ENCODE results near the gene LY6G5B. TPM values are rescaled to one million over a fixed set of nuclear protein-coding genes. Genes with fewer than 3 reads are reported as not detected.

LY6G5B gene
- total RNA-seq, 4 donors from 2014 or later = 7.2 to 25.6 (median 19.7) TPM

DNA sequence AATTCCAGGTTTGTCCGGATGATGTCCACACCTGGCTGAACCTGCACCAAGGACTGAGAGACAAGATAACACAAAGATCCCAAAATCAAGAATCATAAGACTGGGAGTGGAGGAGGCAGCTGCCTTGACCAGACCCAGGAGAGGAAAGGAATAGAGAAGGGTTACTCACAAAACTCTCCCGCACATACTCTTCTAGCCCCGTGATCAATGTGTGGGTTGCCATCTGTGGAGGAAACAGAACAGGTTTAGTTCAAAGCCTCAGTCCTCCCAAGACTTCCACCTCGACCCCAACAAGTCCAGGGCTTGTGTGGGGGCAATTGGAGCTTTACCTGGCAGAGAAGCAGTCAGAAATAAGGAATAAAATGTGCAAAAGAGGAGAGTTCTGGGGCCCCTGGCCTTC is 28.4 kb upstream of the LY6G5B start:
- no peaks in the 10 kb centered on the region for H3K9me3 ChIP-seq

GRCh38 chr6:31642798-31643570 is 26.8 kb upstream of the LY6G5B start:
- H3K4me3 ChIP-seq = no peak overlapping the region
- TF ChIP-seq POLR2A (IDR thresholded peaks at IDR 0.05) = no peak
- TF ChIP-seq, protein P1, sequence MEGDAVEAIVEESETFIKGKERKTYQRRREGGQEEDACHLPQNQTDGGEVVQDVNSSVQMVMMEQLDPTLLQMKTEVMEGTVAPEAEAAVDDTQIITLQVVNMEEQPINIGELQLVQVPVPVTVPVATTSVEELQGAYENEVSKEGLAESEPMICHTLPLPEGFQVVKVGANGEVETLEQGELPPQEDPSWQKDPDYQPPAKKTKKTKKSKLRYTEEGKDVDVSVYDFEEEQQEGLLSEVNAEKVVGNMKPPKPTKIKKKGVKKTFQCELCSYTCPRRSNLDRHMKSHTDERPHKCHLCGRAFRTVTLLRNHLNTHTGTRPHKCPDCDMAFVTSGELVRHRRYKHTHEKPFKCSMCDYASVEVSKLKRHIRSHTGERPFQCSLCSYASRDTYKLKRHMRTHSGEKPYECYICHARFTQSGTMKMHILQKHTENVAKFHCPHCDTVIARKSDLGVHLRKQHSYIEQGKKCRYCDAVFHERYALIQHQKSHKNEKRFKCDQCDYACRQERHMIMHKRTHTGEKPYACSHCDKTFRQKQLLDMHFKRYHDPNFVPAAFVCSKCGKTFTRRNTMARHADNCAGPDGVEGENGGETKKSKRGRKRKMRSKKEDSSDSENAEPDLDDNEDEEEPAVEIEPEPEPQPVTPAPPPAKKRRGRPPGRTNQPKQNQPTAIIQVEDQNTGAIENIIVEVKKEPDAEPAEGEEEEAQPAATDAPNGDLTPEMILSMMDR (IDR thresholded peaks at IDR 0.05) = no peak
- H3K27me3 ChIP-seq = no peaks in the 10 kb centered on the region
- peaks cover 0 to 99% (median 7%) of the 10 kb centered on the region in 3 donors for H3K36me3 ChIP-seq
- no peaks in the 10 kb centered on the region for H3K4me1 ChIP-seq
- H3K27ac ChIP-seq = no peak overlapping the region
- no peak for DNase-seq
- no peaks in the 10 kb centered on the region for H3K9me3 ChIP-seq

More for the DNA sequence above, 28.4 kb upstream of the LY6G5B start:
- DNase-seq = no peak
- TF ChIP-seq, protein P1 (IDR thresholded peaks at IDR 0.05) = no peak
- TF ChIP-seq POLR2A (IDR thresholded peaks at IDR 0.05) = no peak
- Histone ChIP-seq H3K27ac (no peak overlapping the region), H3K27me3 (no peaks in the 10 kb centered on the region), H3K36me3 (peaks cover 0 to 99% (median 7%) of the 10 kb centered on the region in 3 donors), H3K4me1 (no peaks in the 10 kb centered on the region), H3K4me3 (no peak overlapping the region)

DNA sequence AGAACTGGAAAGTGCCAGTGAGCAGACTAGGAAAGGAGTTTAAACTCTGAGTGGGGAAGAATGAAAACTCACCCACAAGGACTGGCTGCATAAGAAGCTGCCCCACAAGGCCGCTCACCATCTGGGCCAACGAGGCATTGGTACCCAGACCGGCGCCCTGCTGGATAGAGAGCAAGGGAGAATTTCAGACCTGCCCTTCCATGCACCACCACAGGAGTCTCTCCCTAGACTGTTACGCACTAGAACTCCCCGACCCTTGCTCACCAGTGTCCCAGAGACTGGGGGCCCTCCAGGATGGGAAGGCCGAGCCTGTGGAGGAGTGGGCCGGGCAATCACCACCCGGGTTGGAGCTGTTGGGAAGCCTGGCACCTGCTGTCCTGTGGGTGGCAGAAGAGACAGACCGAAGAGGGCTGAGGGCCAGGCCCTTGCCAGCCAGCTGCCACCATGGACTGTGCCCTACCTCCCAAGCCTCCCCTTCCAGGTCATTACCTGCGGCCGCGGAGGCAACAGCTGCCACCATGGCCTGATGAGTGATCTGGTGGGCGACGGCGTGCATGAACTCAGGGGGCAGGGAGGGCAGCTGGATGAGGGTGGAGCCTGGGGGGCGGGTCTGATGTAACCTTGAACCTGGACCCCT is 25.8 kb upstream of the LY6G5B start:
- TF ChIP-seq POLR2A (IDR thresholded peaks at IDR 0.05) = no peak
- TF ChIP-seq, protein P1 (IDR thresholded peaks at IDR 0.05) = no peak
- Histone ChIP-seq H3K4me1 (no peaks in the 10 kb centered on the region), H3K27ac (no peak overlapping the region), H3K36me3 (peaks cover 0 to 100% (median 7%) of the 10 kb centered on the region in 3 donors), H3K9me3 (no peaks in the 10 kb centered on the region), H3K4me3 (no peak overlapping the region), H3K27me3 (no peaks in the 10 kb centered on the region)
- no peak for DNase-seq

- H3K9me3 ChIP-seq = no peaks in the 10 kb centered on the region
- H3K27me3 ChIP-seq = no peaks in the 10 kb centered on the region
- no peak for DNase-seq
- no peak overlapping the region for H3K27ac ChIP-seq
- TF ChIP-seq, protein P1 (IDR thresholded peaks at IDR 0.05) = no peak
- no peak for TF ChIP-seq POLR2A (IDR thresholded peaks at IDR 0.05)
- no peaks in the 10 kb centered on the region for H3K4me1 ChIP-seq
- H3K36me3 ChIP-seq = peaks cover 0 to 100% (median 7%) of the 10 kb centered on the region in 3 donors
- no peak overlapping the region for H3K4me3 ChIP-seq
Measured at GRCh38 chr6:31645325-31645724, 24.5 kb upstream of the LY6G5B start.

GRCh38 chr6:31651602-31652191 is 18.1 kb upstream of the LY6G5B start:
- H3K27ac ChIP-seq = peak overlapping the region; percentile 93 to 99 (median 98)
- DNase-seq = peak in 2 of 3 donors; percentile 67 to 87
- no peaks in the 10 kb centered on the region for H3K27me3 ChIP-seq
- H3K4me3 ChIP-seq = peak overlapping the region; percentile 75 to 81 (median 80)
- H3K9me3 ChIP-seq = no peaks in the 10 kb centered on the region
- no peak for TF ChIP-seq POLR2A (IDR thresholded peaks at IDR 0.05)
- TF ChIP-seq, protein P1 (IDR thresholded peaks at IDR 0.05) = no peak
- H3K4me1 ChIP-seq = peaks cover 0 to 36% (median 7%) of the 10 kb centered on the region in 4 donors
- H3K36me3 ChIP-seq = peaks cover 0 to 40% (median 0%) of the 10 kb centered on the region in 3 donors
